Erythroblast (primary cell): ENCODE data around the gene PXN.

Experiments
- GATA1 ChIP-seq: IDR thresholded peaks from 2 replicates; pipeline ENCODE4 v1.6.1; 2011; ENCODE audit warnings: low read depth, mild to moderate bottlenecking, control low read depth, low read length, moderate library complexity
- POLR2A ChIP-seq: IDR thresholded peaks from 2 replicates; pipeline ENCODE4 v1.6.1; 2011; ENCODE audit warnings: mild to moderate bottlenecking, low read length

- TF ChIP-seq POLR2A (no peak), GATA1 (no peak)
Observed at GRCh38 chr12:120213758-120214157, 51.8 kb downstream of the PXN start.
